ENCODE measurements around the gene GLYAT.
"Not testable (repeated sequence)": the region's sequence is repeated elsewhere in the genome, so short reads cannot be mapped to it uniquely, and the experiment has no call there.

The GLYAT gene

GRCh38 chr11:58742981-58743880 lies 11.5 kb upstream of the GLYAT start:
- no peak for DNase-seq

DNA sequence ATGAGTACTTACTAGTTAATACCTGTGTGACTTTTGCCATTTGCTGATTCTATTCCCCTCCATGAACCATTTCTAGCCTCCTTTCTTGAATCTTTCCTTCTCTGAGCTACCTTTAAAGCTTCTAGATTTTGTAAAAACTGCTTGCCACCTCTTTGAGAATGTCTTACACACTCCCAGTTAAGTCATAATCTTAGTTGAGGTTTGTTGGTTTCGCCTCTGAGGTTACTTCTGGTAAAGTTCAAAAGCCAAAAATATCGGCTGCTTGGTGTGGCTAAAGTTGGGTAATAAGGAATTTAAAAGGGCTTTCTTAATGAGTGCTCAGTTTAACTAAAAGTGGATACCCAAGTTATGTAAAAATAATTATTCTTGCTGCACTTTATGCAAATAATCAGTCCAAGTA lies 10.4 kb upstream of the GLYAT start:
- no peak for DNase-seq

- no peak for DNase-seq
Measured at GRCh38 chr11:58741127-58741526, 9.4 kb upstream of the GLYAT start.

GRCh38 chr11:58740447-58740846 lies 8.7 kb upstream of the GLYAT start:
- no peak for DNase-seq

- no peak for DNase-seq
Measured at GRCh38 chr11:58739725-58740430, 8.1 kb upstream of the GLYAT start.

- no peak for DNase-seq
Measured at GRCh38 chr11:58734681-58735490, 3.1 kb upstream of the GLYAT start.

DNA sequence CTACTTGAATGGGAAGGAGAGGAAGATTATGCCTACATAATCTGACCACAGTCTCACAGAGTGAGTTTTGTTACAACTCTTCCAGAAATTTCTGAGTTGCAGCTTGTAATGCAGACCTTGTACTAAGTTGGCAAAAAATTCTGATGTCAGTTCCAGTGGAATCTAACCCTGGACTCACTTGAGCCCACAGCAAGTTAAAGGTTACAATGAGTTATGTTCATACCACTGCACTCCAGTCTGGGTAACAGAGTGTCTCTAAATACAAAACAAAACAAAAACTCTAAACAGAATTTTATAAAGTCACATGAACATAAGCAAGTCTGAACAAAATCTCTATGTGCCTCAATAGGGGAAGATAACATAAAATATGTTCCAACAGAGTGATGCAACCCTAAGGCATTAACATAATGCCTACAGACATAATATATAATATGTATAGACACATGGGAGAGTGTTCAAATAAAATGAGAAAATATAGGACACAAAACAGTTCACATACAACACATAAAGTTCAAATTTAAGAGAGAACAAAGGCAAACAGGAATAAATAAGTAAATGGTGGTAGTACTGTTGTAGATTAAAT lies 1.1 kb downstream of the GLYAT start:
- DNase-seq = no peak

DNA sequence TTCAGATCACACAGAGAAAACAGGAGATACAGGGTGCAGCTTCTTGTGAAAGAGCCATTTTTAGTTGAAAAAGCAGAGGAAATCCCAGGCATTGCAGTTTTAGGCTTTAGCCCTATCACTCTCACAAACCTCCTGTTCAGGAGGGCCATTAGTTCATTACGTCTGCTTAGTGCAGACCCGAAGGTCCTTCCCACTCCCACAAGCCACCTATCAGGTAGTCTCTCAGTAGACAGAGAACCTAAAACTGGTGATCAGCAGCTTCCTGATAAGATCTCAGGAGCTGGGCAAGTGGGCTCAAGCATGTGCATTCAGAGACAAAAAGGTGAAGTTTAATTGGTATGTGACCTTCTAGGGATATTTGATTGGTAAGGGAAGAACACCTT lies 4.3 kb downstream of the GLYAT start:
- DNase-seq = no peak

DNA sequence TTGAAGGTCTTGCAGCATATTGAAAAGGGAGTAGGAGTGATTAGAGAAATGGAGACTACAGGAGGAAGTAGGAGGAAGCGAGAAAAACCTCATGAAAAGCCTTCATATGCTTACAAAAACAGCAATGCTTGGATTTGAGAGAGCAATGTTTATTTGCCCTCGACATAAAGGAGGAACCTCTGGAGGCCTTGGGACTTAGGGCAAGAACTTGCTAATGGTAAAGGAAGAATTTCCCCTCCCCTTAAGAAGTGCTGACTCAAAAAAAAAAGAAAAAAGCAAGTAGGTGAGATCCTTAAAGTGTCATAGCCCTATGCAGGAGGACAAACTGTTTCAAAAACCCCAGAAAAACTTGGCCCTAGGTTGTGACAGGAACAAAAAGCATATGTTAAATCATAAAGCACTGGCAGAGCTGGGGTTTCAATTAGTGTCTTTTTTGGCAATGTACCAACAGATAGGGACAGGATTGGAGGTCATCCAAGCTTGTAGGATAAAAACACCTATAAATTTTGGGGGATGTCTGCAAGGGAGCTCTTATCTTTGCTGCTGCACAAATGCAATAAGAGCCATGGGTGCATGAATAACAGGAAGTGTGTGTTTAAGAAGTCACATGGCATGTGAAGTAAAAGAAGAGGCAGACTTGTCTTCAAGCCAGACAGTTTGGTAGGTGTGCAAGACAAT lies 4.9 kb downstream of the GLYAT start:
- no peak for DNase-seq

- DNase-seq = no peak
Measured at GRCh38 chr11:58719406-58720117, 12.2 kb downstream of the GLYAT start.

DNA sequence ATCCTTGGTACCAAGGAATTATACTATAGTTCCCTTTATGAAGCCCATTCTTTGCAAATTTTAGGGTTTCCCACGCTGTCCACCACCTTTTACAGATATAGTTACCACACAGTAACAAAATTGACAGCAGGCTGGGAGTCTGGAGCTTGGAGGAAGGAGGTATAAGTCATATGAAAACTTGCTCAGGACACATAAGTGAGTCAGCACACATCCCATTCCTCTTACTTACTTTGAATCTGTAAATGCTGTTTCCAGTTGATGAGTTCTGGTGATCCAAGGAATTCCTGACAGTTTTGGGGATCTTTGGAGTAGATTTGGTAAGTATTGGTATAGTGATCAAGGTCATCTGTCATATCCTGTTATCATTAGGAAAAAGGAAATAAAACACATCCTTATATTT lies 19.2 kb downstream of the GLYAT start:
- no peak for DNase-seq

DNA sequence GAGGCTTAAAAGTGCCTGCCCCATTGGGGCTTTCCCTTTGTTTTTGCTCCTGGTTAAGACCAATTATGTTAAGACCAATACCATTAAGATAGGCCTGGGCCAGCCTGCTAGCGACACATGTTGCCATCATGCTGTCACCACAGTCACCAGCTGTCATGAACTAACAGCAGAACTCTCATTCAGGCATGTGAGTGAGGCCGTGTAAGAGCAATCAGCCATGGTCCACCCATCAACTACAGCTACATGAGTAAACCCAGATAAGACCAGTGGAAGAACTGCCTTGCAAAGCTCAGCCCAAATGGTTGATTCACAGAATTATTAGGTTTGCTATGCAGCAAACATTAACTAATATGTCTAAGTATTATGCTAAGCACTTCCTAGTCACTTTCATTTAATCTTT lies 19.9 kb downstream of the GLYAT start:
- no peak for DNase-seq

GRCh38 chr11:58707767-58708166 lies 24.0 kb downstream of the GLYAT start:
- DNase-seq = no peak

- not testable (repeated sequence) for DNase-seq
Measured at GRCh38 chr11:58696825-58697224, 34.9 kb downstream of the GLYAT start.

GRCh38 chr11:58693026-58693425 lies 38.7 kb downstream of the GLYAT start:
- DNase-seq = no peak

- DNase-seq = no peak
Measured at GRCh38 chr11:58691675-58692074, 40.1 kb downstream of the GLYAT start.

GRCh38 chr11:58688789-58689503 lies 42.8 kb downstream of the GLYAT start:
- DNase-seq = no peak

DNA sequence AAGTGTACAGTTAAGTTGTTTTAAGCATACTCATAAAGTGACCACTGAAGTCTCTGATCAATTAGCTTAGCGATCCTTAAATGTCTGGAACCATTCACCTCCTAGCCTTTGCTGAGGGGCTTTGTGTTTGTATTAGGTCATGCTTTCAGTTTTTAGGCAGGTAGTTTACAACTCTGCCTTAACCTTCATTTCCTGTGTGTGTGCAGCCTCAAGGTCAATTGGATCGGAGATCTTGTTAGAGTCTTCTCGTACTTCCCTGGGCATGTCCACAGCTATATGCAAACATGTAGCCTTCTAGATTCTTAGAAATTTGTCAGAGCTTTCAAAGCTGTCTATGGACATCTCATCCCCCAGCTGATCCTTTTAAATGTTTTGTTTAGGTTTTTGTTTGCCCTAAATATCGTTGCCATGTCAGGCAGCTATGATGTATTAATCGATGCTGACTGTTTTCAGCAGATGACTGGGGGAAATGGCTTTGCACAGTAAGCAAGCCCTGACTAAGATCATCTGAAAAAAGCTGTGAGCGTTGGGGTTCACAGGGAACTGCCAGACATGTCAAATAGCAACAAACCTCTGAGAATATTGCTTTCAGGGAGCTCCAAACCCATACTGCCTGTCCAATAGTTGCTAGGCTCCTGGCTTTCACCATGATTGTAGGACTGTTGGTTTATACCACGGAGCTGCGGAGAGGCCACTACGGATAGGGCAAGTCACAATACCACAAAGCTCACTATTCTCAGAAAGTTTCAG lies 45.6 kb downstream of the GLYAT start:
- no peak for DNase-seq

GRCh38 chr11:58682660-58683059 lies 49.1 kb downstream of the GLYAT start:
- not testable (repeated sequence) for DNase-seq

GRCh38 chr11:58677536-58677935 lies 54.2 kb downstream of the GLYAT start:
- DNase-seq = not testable (repeated sequence)
